Measurements from ENCODE around the gene SPTBN1. TPM values are rescaled to one million over a fixed set of nuclear protein-coding genes. Genes with fewer than 3 reads are reported as not detected.

SPTBN1 gene
- total RNA-seq, 4 donors from 2014 or later: 353 to 606 (median 498) TPM

- Histone ChIP-seq H3K27me3 (no peaks in the 10 kb centered on the region), H3K27ac (peak overlapping the region in 3 of 4 donors; percentile 22 to 78 (median 74)), H3K9me3 (no peaks in the 10 kb centered on the region), H3K4me1 (peaks cover 9 to 87% (median 43%) of the 10 kb centered on the region in 3 donors), H3K4me3 (no peak overlapping the region), H3K36me3 (peaks cover 0 to 75% of the 10 kb centered on the region in 2 donors)
- WGBS, 2 donors (ENCODE audit: low coverage in 1 of 2): 70 to 82% methylated on average over 11 of the region's 12 CpGs
- TF ChIP-seq EP300 (IDR thresholded peaks at IDR 0.05) (no peak), POLR2AphosphoS5 (IDR thresholded peaks at IDR 0.05) (no peak), POLR2A (IDR thresholded peaks at IDR 0.05) (no peak)
- TF ChIP-seq, protein P1, sequence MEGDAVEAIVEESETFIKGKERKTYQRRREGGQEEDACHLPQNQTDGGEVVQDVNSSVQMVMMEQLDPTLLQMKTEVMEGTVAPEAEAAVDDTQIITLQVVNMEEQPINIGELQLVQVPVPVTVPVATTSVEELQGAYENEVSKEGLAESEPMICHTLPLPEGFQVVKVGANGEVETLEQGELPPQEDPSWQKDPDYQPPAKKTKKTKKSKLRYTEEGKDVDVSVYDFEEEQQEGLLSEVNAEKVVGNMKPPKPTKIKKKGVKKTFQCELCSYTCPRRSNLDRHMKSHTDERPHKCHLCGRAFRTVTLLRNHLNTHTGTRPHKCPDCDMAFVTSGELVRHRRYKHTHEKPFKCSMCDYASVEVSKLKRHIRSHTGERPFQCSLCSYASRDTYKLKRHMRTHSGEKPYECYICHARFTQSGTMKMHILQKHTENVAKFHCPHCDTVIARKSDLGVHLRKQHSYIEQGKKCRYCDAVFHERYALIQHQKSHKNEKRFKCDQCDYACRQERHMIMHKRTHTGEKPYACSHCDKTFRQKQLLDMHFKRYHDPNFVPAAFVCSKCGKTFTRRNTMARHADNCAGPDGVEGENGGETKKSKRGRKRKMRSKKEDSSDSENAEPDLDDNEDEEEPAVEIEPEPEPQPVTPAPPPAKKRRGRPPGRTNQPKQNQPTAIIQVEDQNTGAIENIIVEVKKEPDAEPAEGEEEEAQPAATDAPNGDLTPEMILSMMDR (IDR thresholded peaks at IDR 0.05): no peak
- ATAC-seq: no peak
These were observed 176.9 kb downstream of the SPTBN1 start for GRCh38 chr2:54632733-54633692.

GRCh38 chr2:54634021-54634420 lies 177.9 kb downstream of the SPTBN1 start:
- ATAC-seq: no peak
- Histone ChIP-seq H3K9me3 (no peaks in the 10 kb centered on the region), H3K27me3 (no peaks in the 10 kb centered on the region), H3K27ac (peak overlapping the region in 3 of 4 donors; percentile 69 to 78 (median 74)), H3K4me3 (no peak overlapping the region), H3K4me1 (peaks cover 9 to 97% (median 52%) of the 10 kb centered on the region in 3 donors), H3K36me3 (peaks cover 0 to 75% of the 10 kb centered on the region in 2 donors)
- 46 to 63% methylated on average over 2 to 3 of the region's 3 CpGs for WGBS, 2 donors (ENCODE audit: low coverage in 1 of 2)
- TF ChIP-seq EP300 (IDR thresholded peaks at IDR 0.05) (no peak), POLR2A (IDR thresholded peaks at IDR 0.05) (no peak), POLR2AphosphoS5 (IDR thresholded peaks at IDR 0.05) (no peak)
- TF ChIP-seq, protein P1 (IDR thresholded peaks at IDR 0.05): no peak

GRCh38 chr2:54634564-54635511 lies 178.7 kb downstream of the SPTBN1 start:
- peak overlapping the region; percentile 31 to 78 (median 72) for H3K27ac ChIP-seq
- WGBS, 2 donors (ENCODE audit: low coverage in 1 of 2): 43 to 45% methylated on average over 7 to 14 of the region's 16 CpGs
- peaks cover 0 to 73% of the 10 kb centered on the region in 2 donors for H3K36me3 ChIP-seq
- peak overlapping the region in 1 of 2 donors; percentile 12 for H3K4me3 ChIP-seq
- peaks cover 9 to 100% (median 56%) of the 10 kb centered on the region in 3 donors for H3K4me1 ChIP-seq
- ATAC-seq: peak; percentile 57
- H3K27me3 ChIP-seq: no peaks in the 10 kb centered on the region
- H3K9me3 ChIP-seq: no peaks in the 10 kb centered on the region
- TF ChIP-seq, protein P1 (IDR thresholded peaks at IDR 0.05): no peak
- TF ChIP-seq POLR2AphosphoS5 (IDR thresholded peaks at IDR 0.05) (no peak), POLR2A (IDR thresholded peaks at IDR 0.05) (no peak), EP300 (IDR thresholded peaks at IDR 0.05) (no peak)

- 7 to 8% methylated on average over 3 of the region's 3 CpGs for WGBS, 2 donors (ENCODE audit: low coverage in 1 of 2)
- H3K27ac ChIP-seq: peak overlapping the region; percentile 31 to 78 (median 72)
- H3K9me3 ChIP-seq: no peaks in the 10 kb centered on the region
- no peak for ATAC-seq
- TF ChIP-seq EP300 (IDR thresholded peaks at IDR 0.05) (no peak), POLR2A (IDR thresholded peaks at IDR 0.05) (no peak), POLR2AphosphoS5 (IDR thresholded peaks at IDR 0.05) (no peak)
- TF ChIP-seq, protein P1 (IDR thresholded peaks at IDR 0.05): no peak
- H3K4me3 ChIP-seq: no peak overlapping the region
- H3K4me1 ChIP-seq: peaks cover 9 to 100% (median 56%) of the 10 kb centered on the region in 3 donors
- no peaks in the 10 kb centered on the region for H3K27me3 ChIP-seq
- peaks cover 0 to 71% of the 10 kb centered on the region in 2 donors for H3K36me3 ChIP-seq
These were observed 179.5 kb downstream of the SPTBN1 start for GRCh38 chr2:54635554-54636152.

All from gastroesophageal sphincter (tissue), 4 donors.